ENCODE data around the gene SHMT2.

DNA sequence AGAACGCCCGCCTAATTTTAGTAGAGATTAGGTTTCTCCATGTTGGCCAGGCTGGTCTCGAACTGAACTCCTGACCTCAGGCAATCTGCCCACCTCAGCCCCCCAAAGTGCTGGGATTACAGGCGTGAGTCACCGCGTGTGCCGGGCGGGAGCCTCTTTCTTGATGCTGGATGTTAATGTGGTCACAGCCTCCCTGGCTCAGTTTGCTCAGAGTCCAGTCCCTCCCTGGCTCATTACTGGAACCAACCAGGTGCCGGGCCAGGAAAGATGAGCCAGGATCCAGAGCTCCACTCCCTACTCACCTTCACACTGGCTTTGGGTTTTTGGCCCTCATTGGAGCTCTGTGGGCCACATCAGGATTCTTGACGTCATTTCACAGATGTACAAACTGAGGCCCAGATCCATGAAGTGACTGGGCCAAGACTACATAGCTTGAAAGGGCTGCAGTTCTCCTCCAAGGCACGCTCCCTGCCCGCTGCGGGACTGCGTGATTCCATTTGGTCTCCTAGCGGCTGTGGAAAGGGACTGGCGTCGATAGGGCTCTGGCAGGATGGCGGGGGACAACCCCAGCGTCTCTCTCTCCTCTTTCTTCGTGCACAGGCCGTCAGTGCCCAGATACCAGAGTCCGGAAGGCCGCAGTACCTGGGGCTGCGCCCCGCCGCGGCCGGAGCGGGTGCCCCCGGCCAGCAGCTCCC, 5.1 kb upstream of the SHMT2 start:
- TF ChIP-seq, protein P1, sequence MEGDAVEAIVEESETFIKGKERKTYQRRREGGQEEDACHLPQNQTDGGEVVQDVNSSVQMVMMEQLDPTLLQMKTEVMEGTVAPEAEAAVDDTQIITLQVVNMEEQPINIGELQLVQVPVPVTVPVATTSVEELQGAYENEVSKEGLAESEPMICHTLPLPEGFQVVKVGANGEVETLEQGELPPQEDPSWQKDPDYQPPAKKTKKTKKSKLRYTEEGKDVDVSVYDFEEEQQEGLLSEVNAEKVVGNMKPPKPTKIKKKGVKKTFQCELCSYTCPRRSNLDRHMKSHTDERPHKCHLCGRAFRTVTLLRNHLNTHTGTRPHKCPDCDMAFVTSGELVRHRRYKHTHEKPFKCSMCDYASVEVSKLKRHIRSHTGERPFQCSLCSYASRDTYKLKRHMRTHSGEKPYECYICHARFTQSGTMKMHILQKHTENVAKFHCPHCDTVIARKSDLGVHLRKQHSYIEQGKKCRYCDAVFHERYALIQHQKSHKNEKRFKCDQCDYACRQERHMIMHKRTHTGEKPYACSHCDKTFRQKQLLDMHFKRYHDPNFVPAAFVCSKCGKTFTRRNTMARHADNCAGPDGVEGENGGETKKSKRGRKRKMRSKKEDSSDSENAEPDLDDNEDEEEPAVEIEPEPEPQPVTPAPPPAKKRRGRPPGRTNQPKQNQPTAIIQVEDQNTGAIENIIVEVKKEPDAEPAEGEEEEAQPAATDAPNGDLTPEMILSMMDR (IDR thresholded peaks at IDR 0.05; ENCODE audit: insufficient read depth, low read length) = no peak
- TF ChIP-seq REST (IDR thresholded peaks at IDR 0.05; ENCODE audit: insufficient replicate concordance, low read depth) (no peak), GABPA (IDR thresholded peaks at IDR 0.05; ENCODE audit: low read depth) (no peak), POLR2AphosphoS5 (IDR thresholded peaks at IDR 0.05; ENCODE audit: low read depth) (no peak), SPI1 (IDR thresholded peaks at IDR 0.05; ENCODE audit: borderline replicate concordance, low read depth) (no peak)

Data from HL-60 (cell line).